Measurements from ENCODE around the gene GCHFR.
A peak's percentile ranks its signal among the peaks of the same experiment; 100 is the strongest.

GCHFR gene

GRCh38 chr15:40812721-40813425, 49.0 kb downstream of the GCHFR start:
- TF ChIP-seq USF1 (IDR thresholded peaks at IDR 0.05) (no peak), NFIC (IDR thresholded peaks at IDR 0.05) (no peak)

- TF ChIP-seq TAF1 (IDR thresholded peaks at IDR 0.05; ENCODE audit: low read depth) = no peak
- peak; percentile 55; the same call in 1 of the 2 replicates for TF ChIP-seq NFIC (IDR thresholded peaks at IDR 0.05)
Measured at GRCh38 chr15:40815042-40815698, 51.3 kb downstream of the GCHFR start.
